GM18520 (cell line): ENCODE data around the gene STRC.
"Not testable (repeated sequence)": the region's sequence is repeated elsewhere in the genome, so short reads cannot be mapped to it uniquely, and the experiment has no call there.

Experiments
- ATAC-seq: cut with Tn5 transposase; IDR thresholded peaks from one replicate; pipeline ENCODE4 v1.9.1; 2021; ENCODE audit not compliant: unreplicated experiment

STRC gene

DNA sequence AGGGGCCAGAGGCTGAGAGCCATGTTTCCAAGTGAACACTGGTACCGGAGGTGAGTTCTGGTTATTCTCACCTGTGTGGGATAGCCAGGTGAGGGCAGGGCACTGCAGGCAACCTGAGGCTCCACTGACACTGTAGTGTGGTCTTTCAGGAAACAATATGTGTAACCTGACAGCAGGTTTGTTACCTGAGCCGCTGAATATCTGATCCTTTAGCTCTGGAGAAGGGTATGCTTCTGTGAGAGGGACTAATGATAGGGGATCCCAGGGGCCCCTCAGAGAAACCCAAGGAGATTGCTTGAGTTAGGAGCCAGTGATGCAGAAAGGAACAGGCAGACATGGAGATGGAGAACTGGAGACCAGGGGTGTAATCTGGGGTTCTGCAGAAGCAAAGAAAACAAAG, at the start of gene STRC:
TSS of gene STRC (minus strand) at position 101 of the 400 bp plus-strand sequence. CDS start at position 23, 78 bp downstream.
- not testable (repeated sequence) for ATAC-seq

DNA sequence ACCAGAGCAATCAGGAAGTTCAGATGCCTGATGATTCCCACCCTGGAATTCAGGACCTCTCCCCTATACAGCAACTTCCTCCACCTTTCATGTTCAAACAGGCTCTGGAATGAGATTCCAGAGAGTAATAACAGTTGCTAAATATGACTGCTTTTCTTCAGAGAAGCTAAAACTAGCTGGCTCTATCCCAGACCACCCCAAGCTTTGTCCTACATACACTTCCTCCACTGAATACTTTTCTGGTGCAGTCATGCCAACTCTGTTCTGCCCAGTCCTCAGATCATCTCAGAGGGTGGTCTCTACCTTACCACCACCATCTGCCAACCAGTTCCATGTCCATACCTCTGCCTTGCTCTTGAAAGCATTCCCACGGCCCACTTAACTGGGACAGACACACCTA, 47.6 kb upstream of the STRC start:
- ATAC-seq = not testable (repeated sequence)

DNA sequence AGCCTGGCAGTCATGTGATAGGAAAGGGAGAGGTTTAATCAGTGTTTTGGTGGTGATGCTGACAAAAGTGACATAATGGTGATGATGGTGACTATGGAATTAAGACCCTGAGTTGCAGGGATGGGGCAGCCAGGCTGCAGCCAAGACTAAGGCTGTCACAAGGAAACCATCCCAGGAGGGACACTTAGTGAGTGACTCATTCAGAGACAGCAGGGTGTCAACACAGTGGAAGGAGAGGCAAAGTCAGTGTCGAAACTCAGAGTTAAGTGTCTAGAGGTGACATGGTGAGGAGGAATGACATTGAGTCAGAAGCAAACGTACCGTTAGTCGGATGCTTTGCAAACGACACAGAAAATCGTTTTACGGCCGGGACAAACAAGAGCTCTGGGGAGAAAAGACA, 44.7 kb upstream of the STRC start:
- ATAC-seq = not testable (repeated sequence)

DNA sequence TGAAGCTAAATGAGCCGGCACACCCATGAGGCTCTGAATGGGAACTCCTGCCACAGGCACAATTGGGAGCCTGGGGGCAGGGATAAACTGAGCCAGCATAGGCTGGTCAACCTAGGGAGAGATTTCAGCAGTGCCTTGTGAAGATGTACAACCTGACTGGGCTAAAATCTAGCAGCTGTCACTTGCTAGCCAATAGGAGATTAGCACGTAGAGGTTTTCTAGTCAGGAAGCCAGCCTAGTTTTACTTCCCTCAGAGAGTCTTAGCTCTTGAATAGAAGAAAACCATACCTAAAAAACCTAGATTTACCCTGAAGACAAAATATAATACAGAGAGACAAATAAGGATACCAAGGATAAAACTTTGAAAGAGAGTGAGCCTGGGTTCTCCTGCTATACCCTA, 43.7 kb upstream of the STRC start:
- ATAC-seq = not testable (repeated sequence)

DNA sequence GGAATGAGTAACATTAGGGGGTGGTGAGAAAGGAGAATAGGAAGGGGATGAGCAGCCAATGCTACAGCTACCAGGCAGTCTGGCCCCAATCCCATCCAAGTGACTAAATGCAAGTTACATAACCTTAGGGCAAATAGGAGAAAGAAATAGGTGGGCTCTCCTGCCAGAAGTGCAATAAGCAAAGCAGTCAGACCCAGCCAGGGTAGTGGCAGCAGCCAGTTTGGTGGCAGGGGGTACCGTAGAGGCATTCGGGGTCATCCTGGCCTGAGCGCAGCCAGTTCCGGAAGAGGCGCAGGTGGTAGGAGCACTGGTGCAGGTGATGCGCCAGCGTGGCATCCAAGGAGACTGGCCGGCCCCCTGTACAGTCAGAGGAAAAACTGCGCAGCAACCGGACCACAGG, 41.1 kb upstream of the STRC start:
- not testable (repeated sequence) for ATAC-seq

DNA sequence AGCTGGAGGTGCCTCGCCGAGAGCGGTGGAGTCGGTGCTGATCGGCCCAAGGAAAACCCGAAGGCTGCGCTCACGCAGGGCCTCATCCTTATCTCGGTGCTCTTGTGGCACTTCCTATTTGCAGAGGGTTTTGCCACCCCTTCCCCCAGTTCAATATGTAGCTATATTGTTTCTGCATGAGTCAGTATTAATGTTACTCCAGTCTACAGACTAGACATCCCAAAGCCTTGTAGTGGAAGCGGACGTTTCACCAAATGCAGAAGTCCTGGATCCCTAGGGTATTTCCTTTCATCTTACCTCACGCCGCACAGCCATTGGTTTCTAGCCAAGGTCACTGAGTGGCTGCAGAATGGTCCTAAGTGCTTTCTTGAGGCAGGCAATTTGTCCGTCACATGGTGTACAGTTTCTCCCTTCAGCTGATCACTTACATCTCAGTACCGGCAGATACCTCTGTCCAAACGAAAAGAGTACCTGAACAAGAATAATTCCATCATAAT, 30.9 kb upstream of the STRC start:
- ATAC-seq = not testable (repeated sequence)

DNA sequence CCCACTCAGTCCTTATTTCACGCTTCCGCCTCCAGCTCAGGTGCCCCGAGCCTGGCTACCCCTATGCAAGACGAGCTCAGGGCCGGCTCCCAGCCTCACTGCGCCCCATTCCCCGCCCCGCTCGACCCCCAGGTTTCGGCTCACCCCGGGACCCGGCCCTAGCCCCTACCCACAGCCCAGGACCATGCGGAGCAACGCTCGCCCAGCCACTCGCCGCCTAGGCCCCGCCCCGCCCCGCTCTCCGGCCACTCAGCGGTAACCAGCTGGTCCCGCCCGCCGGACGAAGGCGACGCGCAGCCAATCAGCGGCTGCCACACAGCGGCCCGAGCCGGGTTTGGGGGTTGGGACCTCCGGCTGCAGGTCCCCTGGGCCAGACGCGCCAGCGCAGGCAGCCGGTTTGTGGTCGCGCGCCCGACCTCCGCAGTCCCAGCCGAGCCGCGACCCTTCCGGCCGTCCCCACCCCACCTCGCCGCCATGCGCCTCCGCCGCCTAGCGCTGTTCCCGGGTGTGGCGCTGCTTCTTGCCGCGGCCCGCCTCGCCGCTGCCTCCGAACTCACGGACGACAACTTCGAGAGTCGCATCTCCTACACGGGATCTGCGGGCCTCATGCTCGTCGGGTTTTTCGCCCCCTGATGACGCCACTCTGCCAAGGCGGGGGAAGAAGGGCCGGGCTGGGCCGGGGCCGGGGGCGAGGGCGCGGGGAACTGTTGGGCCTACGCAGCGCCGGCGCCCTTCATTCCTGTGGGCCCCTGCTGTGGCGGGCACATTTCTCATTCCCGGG, 30.2 kb upstream of the STRC start, which contains the start of gene CATSPER2:
TSS of gene CATSPER2 (minus strand) at position 196 of the 781 bp plus-strand sequence. CDS start 783 bp downstream, outside the sequence.
- ATAC-seq = no peak

DNA sequence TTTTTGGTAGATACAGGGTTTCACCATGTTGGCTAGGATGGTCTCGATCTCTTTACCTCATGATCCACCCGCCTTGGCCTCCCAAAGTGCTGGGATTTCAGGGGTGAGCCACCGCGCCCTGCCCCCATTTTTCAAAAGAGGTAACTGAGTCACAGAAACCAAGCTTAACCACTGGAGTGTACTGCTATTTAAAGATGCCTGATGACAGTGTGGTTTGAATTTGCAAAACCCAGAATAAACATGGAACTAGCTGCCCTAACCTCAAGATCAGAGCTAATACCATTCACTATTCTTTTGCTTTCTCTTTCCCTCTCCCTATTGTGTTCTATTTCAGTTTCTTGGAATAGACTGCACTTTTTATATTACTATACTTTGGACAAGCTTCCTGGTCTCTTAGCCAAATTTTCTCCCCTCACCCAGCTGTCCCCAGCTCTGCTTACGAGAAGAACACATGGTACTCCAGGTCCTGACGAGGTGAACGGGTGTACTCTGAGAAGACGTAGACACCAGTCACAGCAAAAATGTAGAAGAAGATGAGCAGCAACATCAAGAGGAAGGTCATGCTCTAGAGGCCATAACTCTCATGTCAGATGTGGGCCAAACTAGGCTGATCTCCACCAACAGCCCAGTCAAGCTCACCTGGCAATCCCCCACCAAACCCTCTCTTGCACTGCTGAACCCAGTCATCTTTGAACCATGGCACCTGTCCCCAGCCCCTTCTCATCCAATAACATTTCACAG, 20.0 kb upstream of the STRC start:
- ATAC-seq = not testable (repeated sequence)

DNA sequence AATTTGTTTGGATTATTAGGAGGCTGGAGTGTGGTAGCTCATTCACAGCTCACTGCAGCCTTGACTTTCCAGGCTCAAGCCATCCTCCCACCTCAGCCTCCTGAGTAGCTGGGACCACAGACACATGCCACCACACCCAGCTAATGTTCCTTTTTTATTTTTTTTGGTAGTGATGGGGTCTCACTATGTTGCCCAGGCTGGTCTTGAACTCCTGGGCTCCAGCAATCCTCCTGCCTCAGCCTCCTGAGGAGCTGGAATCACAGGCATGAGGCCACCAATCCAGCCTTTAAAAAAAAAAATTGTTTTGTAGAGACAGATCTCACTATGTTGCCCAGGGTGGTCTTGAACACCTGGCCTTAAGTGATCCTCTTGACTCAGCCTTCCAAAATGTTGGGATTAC, 8.3 kb upstream of the STRC start:
- ATAC-seq = not testable (repeated sequence)

DNA sequence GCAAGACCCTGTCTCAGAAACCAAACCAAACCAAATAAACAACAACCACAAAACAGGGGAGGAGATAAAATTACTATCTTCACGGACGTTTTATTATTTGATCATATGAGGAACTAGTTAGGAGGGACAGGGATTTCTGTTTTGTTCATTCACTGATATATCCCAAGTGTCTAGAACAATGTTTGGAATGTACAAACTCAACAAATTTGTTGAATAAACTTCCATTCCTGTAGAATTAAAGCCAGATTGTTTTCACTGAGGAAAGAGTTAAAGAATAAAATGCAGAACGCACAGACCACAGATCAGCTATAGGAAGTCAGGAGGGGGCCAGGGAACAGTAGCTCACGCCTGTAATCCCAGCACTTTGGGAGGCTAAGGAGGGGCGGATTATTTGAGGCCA, 6.5 kb upstream of the STRC start:
- no peak for ATAC-seq

DNA sequence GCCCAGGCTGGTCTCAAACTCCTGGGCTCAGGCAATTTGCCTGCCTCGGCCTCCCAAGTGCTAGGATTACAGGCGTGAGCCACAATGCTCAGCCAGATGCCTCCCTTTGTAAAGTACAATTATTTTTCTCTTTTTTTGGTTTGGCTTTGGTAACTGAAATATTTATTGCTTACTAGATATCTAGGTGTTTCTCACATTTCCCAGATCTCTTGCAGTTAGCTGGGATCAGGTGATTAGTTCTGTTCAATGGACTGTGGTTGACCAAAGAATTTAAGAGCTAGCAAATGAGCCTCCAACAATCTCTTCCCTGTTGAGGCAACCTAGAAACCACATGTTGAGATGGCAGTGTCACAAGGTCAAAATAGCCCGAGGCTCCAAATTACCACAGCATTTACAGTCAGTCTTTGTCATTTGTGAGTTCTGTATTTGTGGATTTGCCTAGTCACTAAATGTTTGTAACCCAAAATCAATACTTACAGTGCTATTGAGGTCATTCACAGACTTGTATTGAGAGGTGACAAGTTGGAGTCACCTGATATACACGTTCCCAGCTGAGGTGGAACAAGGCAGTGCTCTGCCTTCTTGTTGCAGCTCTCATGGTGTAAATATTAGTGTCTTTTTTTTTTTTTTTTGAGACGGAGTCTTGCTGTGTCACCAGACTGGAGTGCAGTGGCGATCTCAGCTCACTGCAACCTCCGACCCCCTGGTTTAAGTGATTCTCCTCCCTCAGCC, 3.6 kb upstream of the STRC start:
- ATAC-seq = not testable (repeated sequence)

DNA sequence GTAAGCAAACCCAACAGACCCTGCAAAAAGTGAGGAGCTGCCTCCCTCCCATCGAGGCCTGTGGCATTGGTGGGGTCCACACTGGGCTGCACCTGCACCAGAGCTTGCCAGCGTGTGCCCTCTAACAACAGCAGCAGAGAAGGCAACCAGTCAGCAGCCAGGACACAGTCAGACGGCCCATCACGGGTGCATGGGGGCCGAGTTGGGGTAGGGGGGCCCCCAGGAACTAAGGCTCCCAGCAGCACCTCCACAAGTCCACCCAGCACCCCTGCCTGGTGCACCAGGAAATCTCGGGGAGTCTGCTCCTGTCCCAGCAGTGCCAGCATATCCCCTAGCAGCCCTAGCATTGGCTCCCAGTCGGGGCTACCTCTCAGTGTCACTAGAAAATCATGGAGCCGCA, 850 bp downstream of the STRC start:
- not testable (repeated sequence) for ATAC-seq

DNA sequence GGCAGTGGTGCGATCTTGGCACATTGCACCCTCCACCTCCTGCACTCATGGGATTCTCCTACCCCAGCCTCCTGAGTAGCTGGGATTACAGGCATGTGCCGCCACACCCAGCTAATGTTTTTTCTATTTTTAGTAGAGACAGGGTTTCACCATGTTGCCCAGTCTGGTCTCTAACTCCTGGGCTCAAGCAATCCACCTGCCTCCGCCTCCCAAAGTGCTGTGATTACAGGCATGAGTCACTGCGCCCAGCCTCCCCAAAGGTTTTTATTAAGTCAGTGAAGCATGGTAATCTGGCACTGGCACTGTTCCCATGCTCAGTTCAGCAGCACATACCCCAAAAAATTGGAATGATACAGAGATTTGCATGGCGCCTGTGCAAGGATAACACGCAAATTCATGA, 16.4 kb downstream of the STRC start:
- ATAC-seq = not testable (repeated sequence)

DNA sequence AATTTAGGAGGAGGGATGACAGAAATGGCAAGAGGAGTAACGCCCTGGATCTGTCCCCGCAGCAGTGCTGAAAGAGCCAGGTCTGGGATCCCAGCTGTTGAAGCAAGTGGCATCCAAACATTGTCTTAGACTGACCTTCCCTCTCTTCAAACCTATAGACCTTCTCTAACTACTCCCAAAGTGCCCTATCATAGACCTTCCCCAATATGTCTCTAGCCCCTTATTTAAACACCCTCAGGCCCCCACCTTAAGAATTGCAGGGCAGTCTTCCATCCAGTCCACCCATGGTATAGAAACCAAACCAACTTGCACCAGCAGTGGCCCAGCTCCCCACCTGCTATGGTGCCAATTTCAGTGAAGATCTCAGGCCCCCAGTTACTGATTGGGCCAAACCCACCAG, 18.4 kb downstream of the STRC start:
- not testable (repeated sequence) for ATAC-seq

DNA sequence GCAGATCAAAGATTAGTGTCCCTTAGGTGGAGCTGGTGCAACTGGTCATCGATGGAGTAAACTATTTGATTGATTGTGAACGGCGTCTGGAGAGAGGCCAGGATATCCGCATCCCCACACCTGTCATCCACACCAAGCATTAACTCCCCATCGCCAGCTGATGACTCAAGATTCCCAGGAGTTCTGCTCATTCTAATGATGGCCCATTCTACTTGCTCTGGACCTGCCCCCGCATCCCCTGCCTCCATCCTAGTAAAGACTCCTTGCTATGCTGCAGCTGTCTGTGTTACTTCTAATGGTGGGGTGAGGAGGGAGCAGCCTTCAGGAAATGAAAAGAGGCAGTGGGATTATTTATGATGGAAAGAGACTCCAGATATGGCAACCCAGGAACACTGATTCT, 19.5 kb downstream of the STRC start:
- not testable (repeated sequence) for ATAC-seq

DNA sequence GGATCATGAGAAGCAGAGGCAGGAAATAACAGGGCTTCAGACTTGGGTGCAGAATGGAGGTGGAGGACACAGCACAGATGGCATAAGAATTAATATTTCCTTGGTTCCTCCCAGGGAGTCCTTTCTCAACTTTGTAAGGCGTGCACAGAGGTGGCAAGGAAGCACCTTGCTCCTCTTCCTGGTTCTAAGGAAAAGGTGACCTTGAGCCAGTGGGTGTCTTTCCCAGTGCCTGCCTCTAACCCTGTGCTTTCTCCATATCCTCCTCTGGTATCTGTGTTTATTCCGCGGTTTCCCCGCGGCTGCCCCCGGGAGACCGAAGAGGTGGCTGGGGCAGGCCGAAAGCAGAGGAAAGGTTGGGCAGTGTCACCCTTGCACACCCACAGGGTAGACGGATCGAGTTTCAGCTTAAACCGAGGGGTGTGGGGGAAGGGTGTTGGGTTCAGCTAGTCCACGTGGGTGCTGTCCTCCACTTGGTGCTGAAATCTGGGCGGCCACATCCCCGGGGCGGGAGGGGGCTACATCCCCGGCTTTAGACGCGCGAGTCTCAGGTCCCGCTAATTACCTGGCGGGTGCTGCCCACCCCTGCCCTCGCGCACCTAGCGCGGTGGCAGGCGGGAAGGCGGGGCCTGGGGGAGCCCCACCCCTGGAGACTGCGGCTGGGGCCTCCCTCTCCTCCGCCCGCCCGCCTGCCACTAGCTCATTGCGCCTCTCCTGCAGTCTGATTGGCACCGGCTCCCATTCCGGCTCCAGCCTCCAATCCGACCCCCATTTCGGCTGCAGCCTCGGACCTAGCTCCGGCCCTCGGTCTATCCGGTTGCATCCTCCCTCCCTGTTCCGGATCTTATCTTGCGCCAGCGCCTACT, 25.0 kb downstream of the STRC start, which contains the start of gene CKMT1B:
TSS of gene CKMT1B (plus strand) at position 700 of the 863 bp plus-strand sequence. CDS start 192 bp downstream, outside the sequence.
- not testable (repeated sequence) for ATAC-seq

DNA sequence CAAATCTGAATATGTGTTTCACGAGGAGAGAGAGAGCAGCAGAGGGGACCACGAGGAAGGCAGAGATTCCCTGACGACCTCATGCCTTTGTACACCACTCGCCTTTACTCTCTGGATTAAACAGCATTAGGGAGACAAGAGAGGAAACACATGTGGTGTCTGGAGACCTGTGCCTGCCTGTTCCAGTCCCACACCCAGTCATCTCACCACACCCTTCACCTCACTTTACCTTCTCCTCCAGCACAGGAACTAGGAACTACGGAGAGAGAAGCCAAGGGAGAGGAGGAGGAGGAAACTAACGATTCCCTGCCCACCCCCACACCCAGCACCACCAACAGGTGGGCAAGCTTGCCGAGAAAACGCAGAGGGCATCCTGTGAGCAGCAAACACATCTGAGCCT, 25.8 kb downstream of the STRC start:
- ATAC-seq = not testable (repeated sequence)

DNA sequence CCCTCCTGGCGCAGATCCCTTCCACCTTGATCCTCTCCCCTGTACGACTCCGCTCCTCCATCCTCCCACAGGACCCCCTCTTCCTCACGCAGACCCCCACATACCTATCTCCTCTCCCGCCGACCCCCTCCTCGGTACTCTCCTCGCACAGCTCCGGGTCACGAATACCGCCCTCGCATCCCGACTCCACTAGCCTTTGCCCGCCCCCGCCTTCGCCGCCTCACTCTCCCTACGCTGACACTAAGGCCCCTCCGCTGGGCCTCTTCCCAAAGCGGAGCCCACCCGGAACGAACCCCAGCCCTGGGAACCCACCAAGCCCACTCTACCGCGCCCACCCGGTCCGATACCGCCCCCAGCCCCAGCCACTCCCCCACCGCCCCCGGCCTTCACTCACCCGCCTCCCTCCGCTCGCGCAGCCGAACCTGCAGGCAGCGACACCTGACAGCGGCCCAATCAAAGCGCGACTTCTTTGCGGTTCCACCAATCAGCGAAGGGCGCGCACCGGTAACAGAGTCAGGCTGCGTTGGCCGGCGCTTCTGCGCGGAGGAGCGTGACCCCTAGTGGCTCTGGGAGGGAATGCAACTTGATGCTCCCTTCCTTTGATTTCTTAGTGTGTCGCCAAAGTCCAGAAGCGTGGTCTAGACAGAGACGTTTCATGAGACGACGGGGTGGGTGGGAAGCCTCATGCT, 28.7 kb downstream of the STRC start, which contains the start of gene PPIP5K1:
TSS of gene PPIP5K1 (minus strand) at position 431 of the 689 bp plus-strand sequence. CDS start 5,704 bp downstream, outside the sequence.
- peak; percentile 97 for ATAC-seq

DNA sequence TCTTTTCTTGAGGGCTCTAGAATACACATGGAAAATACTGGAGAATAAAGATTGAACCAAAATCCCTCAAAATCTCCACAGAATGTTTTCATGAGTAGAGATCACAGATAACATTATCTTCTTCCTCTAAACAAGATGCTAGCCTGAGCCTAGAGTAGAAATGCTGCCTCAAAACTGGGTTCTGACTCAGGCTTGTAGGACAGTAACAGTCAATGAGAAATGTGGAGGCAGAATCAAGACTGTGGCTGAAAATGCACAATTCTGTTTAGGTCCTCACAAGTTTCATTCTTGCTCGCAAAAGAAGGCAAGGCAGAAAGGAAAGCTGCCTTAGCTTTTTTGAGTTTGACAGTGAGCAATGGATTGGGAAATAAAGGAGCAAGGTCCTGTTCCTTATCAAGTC, 44.0 kb downstream of the STRC start:
- not testable (repeated sequence) for ATAC-seq
